Hypothalamus (tissue), 51 donors: Measurements from ENCODE around the gene S100A13.
"Not testable (repeated sequence)": the region's sequence is repeated elsewhere in the genome, so short reads cannot be mapped to it uniquely, and the experiment has no call there.

Experiments used
- DNase-seq, 51 donors: peaks; one replicate each; lab custom pipeline; 2025; lab: John Stamatoyannopoulos, UW

Gene S100A13

GRCh38 chr1:153575497-153575896 lies 51.8 kb downstream of the S100A13 start:
- DNase-seq: not testable (repeated sequence)

- not testable (repeated sequence) for DNase-seq
These were observed 52.2 kb downstream of the S100A13 start for GRCh38 chr1:153575081-153575491.

DNA sequence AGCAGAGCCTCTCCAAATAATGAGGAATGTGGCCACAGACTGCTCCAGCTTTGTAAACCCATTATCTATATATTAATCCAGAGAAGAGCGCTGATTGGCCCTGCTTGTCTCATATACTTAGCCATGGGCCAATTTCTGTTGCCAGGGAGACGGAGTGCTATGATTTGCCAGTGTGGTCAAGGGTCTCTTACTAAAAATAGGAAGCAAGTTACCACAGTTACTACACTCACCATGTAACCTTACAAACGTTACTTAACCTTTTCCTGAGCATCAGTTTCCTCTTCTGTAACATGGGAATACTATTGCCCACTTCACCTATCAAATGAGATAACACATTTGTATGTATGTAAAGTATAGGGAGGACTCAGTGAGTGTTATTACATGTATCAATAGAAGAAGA lies 54.0 kb downstream of the S100A13 start:
- DNase-seq: no peak

DNA sequence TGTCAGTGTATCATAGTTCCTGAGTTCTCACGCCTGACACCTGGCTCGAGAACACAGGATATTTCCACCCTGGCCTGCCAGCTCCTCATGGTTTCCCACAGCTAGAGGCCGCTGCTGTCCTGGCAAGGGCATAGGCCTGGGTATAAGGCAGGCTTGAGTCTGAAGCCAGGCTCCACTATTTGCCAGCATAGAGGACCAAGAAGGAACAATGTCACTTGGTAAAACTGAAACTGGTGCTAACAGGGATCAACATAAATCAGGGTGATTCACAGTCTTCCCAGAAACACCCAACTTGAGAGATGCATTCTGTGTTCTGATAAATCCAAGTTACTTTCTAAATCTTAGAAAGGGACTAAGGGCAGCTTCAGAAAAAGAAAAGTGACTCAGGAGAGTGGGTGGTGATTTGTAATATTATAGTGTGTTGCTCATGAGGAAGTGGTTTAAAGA lies 54.7 kb downstream of the S100A13 start:
- peak in 44 of 51 donors; percentile 6 to 90 (median 68) for DNase-seq

GRCh38 chr1:153571706-153572105 lies 55.6 kb downstream of the S100A13 start:
- no peak for DNase-seq

GRCh38 chr1:153570874-153571273 lies 56.4 kb downstream of the S100A13 start:
- DNase-seq: no peak

- no peak for DNase-seq
These were observed 57.8 kb downstream of the S100A13 start for GRCh38 chr1:153569465-153569864.
